HG03558 (cell line): ENCODE results near the gene PTPRR.

ENCODE experiments used
- ATAC-seq: cut with Tn5 transposase; IDR thresholded peaks from one replicate; pipeline ENCODE4 v1.9.1; 2021; ENCODE audit warnings: moderate number of reproducible peaks; ENCODE audit not compliant: unreplicated experiment; ENCODE audit errors: extremely low read depth

Gene PTPRR

GRCh38 chr12:70719672-70720420 is 200.7 kb downstream of the PTPRR start:
- no peak for ATAC-seq

GRCh38 chr12:70719071-70719470 is 201.5 kb downstream of the PTPRR start:
- ATAC-seq = no peak

- ATAC-seq = no peak
Measured at GRCh38 chr12:70711831-70712230, 208.7 kb downstream of the PTPRR start.

GRCh38 chr12:70709022-70709421 is 211.5 kb downstream of the PTPRR start:
- no peak for ATAC-seq

- ATAC-seq = no peak
Measured at GRCh38 chr12:70706611-70707010, 213.9 kb downstream of the PTPRR start.

GRCh38 chr12:70698345-70698744 is 222.2 kb downstream of the PTPRR start:
- no peak for ATAC-seq

GRCh38 chr12:70695361-70696023 is 225.0 kb downstream of the PTPRR start:
- ATAC-seq = no peak

- ATAC-seq = no peak
Measured at GRCh38 chr12:70692681-70693288, 227.8 kb downstream of the PTPRR start.

- no peak for ATAC-seq
Measured at GRCh38 chr12:70691018-70691672, 229.4 kb downstream of the PTPRR start.

GRCh38 chr12:70686907-70687306 is 233.6 kb downstream of the PTPRR start:
- ATAC-seq = no peak

GRCh38 chr12:70686299-70686698 is 234.2 kb downstream of the PTPRR start:
- ATAC-seq = no peak

- ATAC-seq = no peak
Measured at GRCh38 chr12:70683976-70684375, 236.6 kb downstream of the PTPRR start.

- ATAC-seq = no peak
Measured at GRCh38 chr12:70671698-70672097, 248.8 kb downstream of the PTPRR start.

GRCh38 chr12:70670948-70671347 is 249.6 kb downstream of the PTPRR start:
- ATAC-seq = no peak

- ATAC-seq = no peak
Measured at GRCh38 chr12:70667253-70667652, 253.3 kb downstream of the PTPRR start.

GRCh38 chr12:70666364-70666763 is 254.2 kb downstream of the PTPRR start:
- no peak for ATAC-seq

GRCh38 chr12:70664465-70664881 is 256.1 kb downstream of the PTPRR start:
- ATAC-seq = no peak

- ATAC-seq = no peak
Measured at GRCh38 chr12:70663838-70664237, 256.7 kb downstream of the PTPRR start.

GRCh38 chr12:70661466-70662161 is 258.9 kb downstream of the PTPRR start:
- no peak for ATAC-seq

GRCh38 chr12:70660620-70661219 is 259.8 kb downstream of the PTPRR start:
- ATAC-seq = no peak
